Measurements from ENCODE around the gene PCNX4. TPM values are rescaled to one million over a fixed set of nuclear protein-coding genes. Genes with fewer than 3 reads are reported as not detected.

Gene PCNX4
- total RNA-seq, 1 experiment from 2014 or later: 48.4 TPM

GRCh38 chr14:60151715-60152114, 60.0 kb downstream of the PCNX4 start:
- H3K9ac ChIP-seq (ENCODE audit: low read length): no peak overlapping the region
- H3K4me3 ChIP-seq (replicated peaks in 1 of 2; ENCODE audit: low read depth in 1 of 2, low read length in 2 of 2): no peak overlapping the region
- H3K36me3 ChIP-seq (ENCODE audit: control insufficient read depth in 1 of 2, insufficient read depth in 2 of 2, low read length in 2 of 2): peaks cover 0 to 11% of the 10 kb centered on the region in 2 experiments; a peak in 2 of 4 replicates
- DNase-seq (ENCODE audit: low read depth, low spot score) (no peak), ATAC-seq (no peak)
- no peaks in the 10 kb centered on the region for H3K9me2 ChIP-seq (ENCODE audit: insufficient read depth)
- no peaks in the 10 kb centered on the region for H4K20me1 ChIP-seq (ENCODE audit: insufficient read depth)
- H3K27me3 ChIP-seq (ENCODE audit: insufficient read depth, low read length): no peaks in the 10 kb centered on the region
- no peaks in the 10 kb centered on the region for H3K4me1 ChIP-seq (ENCODE audit: control insufficient read depth in 1 of 2, insufficient read depth in 2 of 2, low read length in 2 of 2)
- no peak overlapping the region for H3K4me2 ChIP-seq (ENCODE audit: low read length)
- H2AFZ ChIP-seq (ENCODE audit: low read depth, low read length, poor library complexity, severe bottlenecking): no peak overlapping the region
- H3K9me3 ChIP-seq (ENCODE audit: control insufficient read depth in 1 of 2, insufficient read depth in 1 of 2, low read depth in 1 of 2, low read length in 2 of 2): no peaks in the 10 kb centered on the region
- no peak for TF ChIP-seq ZNF274 (IDR thresholded peaks at IDR 0.05; ENCODE audit: low read depth, low read length)
- TF ChIP-seq JUND (IDR thresholded peaks at IDR 0.05): no peak
- no peak for TF ChIP-seq SP1 (IDR thresholded peaks at IDR 0.05; ENCODE audit: low read depth)
- no peak for TF ChIP-seq POLR2A (IDR thresholded peaks at IDR 0.05; ENCODE audit: borderline replicate concordance, extremely low read depth, insufficient read depth, insufficient read length)
- TF ChIP-seq ZBTB33 (IDR thresholded peaks at IDR 0.05; ENCODE audit: extremely low read depth, insufficient replicate concordance, low read length): no peak
- no peak for TF ChIP-seq CTCF (IDR thresholded peaks at IDR 0.05 in 2 of 3, conservative IDR thresholded peaks at IDR 0.05 in 1 of 3; ENCODE audit: borderline replicate concordance in 1 of 3, insufficient read depth in 1 of 3, low read depth in 2 of 3, low read length in 2 of 3)
- TF ChIP-seq EZH2 (IDR thresholded peaks at IDR 0.05): no peak
- no peak for TF ChIP-seq POLR2AphosphoS5 (IDR thresholded peaks at IDR 0.05; ENCODE audit: low read depth, low read length)
- no peak for TF ChIP-seq EGR1 (IDR thresholded peaks at IDR 0.05; ENCODE audit: low read depth)
- TF ChIP-seq CBX3 (IDR thresholded peaks at IDR 0.05; ENCODE audit: low read depth): no peak
- no peak for TF ChIP-seq ZFX (IDR thresholded peaks at IDR 0.05)
- TF ChIP-seq RAD21 (IDR thresholded peaks at IDR 0.05; ENCODE audit: low read depth): no peak
- no peak for TF ChIP-seq REST (IDR thresholded peaks at IDR 0.05; ENCODE audit: low read depth)
- no peak for TF ChIP-seq MAX (IDR thresholded peaks at IDR 0.05)
- TF ChIP-seq CEBPB (IDR thresholded peaks at IDR 0.05; ENCODE audit: low read depth): no peak
- no peak for TF ChIP-seq SIN3A (IDR thresholded peaks at IDR 0.05; ENCODE audit: low read depth)
- no TSS peak for BruUV-seq (replicated peaks)
- ChIA-PET POLR2A (no interaction called here), CTCF (no interaction called here), RAD21 (ENCODE audit: low non-redundant PET in 1 of 2, low total read pairs in 2 of 2, uncharacterized antibody in 2 of 2, unreplicated experiment in 2 of 2) (no interaction called here)
- H3K27ac ChIP-seq (ENCODE audit: low read depth, low read length): no peak overlapping the region
- no peaks in the 10 kb centered on the region for H3K79me2 ChIP-seq (ENCODE audit: insufficient read depth, low read length)
- intact Hi-C loops (cut with micrococcal nuclease): no loop called here

Measured in HCT116 (cell line).